Ishikawa (cell line): ENCODE data around the gene RND3.

Experiments
- CEBPB ChIP-seq: IDR thresholded peaks from 2 replicates; pipeline ENCODE4 v1.6.1; 2012
- CREB1 ChIP-seq: IDR thresholded peaks from 2 replicates; pipeline ENCODE4 v1.6.1; 2012; ENCODE audit warnings: low read depth
- EGR1 ChIP-seq: IDR thresholded peaks from 2 replicates; pipeline ENCODE4 v1.6.1; 2012
- EP300 ChIP-seq: IDR thresholded peaks from 2 replicates; pipeline ENCODE4 v1.6.1; 2012; ENCODE audit warnings: borderline replicate concordance
- FOXM1 ChIP-seq: IDR thresholded peaks from 2 replicates; pipeline ENCODE4 v1.6.1; 2012; ENCODE audit warnings: low read depth, borderline replicate concordance
- NFIC ChIP-seq: IDR thresholded peaks from 2 replicates; pipeline ENCODE4 v1.6.1; 2012
- RAD21 ChIP-seq: IDR thresholded peaks from 2 replicates; pipeline ENCODE4 v1.6.1; 2012; ENCODE audit warnings: low read depth
- TAF1 ChIP-seq: IDR thresholded peaks from 2 replicates; pipeline ENCODE4 v1.6.1; 2012; ENCODE audit warnings: low read depth, mild to moderate bottlenecking
- TCF12 ChIP-seq: IDR thresholded peaks from 2 replicates; pipeline ENCODE4 v1.6.1; 2012; ENCODE audit warnings: low read depth
- TEAD4 ChIP-seq: IDR thresholded peaks from 2 replicates; pipeline ENCODE4 v1.6.1; 2012
- YY1 ChIP-seq: IDR thresholded peaks from 2 replicates; pipeline ENCODE4 v1.6.1; 2012; ENCODE audit warnings: low read depth
- ZBTB7A ChIP-seq: IDR thresholded peaks from 2 replicates; pipeline ENCODE4 v1.6.1; 2012; ENCODE audit warnings: low read depth
- TF ChIP-seq, protein P1 (sequence below): IDR thresholded peaks from 2 replicates; pipeline ENCODE4 v1.6.1; 2012
- TF ChIP-seq, protein P2 (sequence below): IDR thresholded peaks from 2 replicates; pipeline ENCODE4 v1.6.1; 2012
- TF ChIP-seq, protein P3 (sequence below): IDR thresholded peaks from 2 replicates; pipeline ENCODE4 v1.6.1; 2012; ENCODE audit warnings: low read depth, mild to moderate bottlenecking

RND3 gene

DNA sequence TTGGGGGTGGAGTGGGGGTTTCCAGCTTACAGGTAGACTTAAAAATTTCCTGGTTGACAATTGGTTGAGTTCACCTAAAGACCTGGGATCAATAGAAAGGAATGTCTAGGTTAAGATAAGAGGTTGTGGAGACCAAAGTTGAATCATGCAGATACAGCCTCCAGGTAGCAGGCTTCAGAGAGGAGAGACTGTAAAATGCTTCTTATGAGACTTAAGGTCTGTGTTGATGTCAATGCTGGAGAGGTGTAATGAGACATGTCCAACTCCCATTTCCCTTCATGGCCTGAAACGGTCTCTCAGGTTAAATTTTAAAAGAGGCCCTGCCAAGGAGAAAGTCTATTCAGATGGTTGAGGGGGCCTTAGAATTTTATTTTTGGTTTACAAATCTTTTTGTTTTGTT lies 38.5 kb upstream of the RND3 start:
- TF ChIP-seq, protein P1, sequence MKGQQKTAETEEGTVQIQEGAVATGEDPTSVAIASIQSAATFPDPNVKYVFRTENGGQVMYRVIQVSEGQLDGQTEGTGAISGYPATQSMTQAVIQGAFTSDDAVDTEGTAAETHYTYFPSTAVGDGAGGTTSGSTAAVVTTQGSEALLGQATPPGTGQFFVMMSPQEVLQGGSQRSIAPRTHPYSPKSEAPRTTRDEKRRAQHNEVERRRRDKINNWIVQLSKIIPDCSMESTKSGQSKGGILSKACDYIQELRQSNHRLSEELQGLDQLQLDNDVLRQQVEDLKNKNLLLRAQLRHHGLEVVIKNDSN, result no peak
- TF ChIP-seq TAF1 (no peak), EP300 (no peak), FOXM1 (no peak), ZBTB7A (no peak), TEAD4 (no peak), RAD21 (no peak), EGR1 (no peak), CEBPB (no peak), TCF12 (no peak)
- TF ChIP-seq, protein P2, sequence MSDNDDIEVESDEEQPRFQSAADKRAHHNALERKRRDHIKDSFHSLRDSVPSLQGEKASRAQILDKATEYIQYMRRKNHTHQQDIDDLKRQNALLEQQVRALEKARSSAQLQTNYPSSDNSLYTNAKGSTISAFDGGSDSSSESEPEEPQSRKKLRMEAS, result no peak
- TF ChIP-seq, protein P3, sequence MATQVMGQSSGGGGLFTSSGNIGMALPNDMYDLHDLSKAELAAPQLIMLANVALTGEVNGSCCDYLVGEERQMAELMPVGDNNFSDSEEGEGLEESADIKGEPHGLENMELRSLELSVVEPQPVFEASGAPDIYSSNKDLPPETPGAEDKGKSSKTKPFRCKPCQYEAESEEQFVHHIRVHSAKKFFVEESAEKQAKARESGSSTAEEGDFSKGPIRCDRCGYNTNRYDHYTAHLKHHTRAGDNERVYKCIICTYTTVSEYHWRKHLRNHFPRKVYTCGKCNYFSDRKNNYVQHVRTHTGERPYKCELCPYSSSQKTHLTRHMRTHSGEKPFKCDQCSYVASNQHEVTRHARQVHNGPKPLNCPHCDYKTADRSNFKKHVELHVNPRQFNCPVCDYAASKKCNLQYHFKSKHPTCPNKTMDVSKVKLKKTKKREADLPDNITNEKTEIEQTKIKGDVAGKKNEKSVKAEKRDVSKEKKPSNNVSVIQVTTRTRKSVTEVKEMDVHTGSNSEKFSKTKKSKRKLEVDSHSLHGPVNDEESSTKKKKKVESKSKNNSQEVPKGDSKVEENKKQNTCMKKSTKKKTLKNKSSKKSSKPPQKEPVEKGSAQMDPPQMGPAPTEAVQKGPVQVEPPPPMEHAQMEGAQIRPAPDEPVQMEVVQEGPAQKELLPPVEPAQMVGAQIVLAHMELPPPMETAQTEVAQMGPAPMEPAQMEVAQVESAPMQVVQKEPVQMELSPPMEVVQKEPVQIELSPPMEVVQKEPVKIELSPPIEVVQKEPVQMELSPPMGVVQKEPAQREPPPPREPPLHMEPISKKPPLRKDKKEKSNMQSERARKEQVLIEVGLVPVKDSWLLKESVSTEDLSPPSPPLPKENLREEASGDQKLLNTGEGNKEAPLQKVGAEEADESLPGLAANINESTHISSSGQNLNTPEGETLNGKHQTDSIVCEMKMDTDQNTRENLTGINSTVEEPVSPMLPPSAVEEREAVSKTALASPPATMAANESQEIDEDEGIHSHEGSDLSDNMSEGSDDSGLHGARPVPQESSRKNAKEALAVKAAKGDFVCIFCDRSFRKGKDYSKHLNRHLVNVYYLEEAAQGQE, result no peak

DNA sequence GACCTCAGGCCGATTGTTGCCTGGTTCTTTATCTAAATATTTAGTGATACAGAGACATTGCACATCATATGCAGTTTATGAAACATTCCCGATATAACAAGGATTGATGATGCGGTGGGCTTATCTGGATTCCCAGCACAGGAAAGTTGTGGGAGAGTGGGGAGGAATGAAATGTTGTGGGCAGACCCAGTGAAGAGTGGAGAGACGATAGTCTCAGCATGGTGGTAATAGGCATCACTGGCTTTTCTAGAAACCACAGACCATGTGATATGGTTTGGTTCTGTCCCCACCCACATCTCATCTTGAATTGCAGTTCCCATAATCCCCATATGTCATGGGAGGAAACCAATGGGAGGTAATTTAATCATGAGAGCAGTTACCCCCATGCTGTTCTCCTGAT lies 34.8 kb upstream of the RND3 start:
- TF ChIP-seq, protein P1, result no peak
- TF ChIP-seq FOXM1 (no peak), TCF12 (no peak)

DNA sequence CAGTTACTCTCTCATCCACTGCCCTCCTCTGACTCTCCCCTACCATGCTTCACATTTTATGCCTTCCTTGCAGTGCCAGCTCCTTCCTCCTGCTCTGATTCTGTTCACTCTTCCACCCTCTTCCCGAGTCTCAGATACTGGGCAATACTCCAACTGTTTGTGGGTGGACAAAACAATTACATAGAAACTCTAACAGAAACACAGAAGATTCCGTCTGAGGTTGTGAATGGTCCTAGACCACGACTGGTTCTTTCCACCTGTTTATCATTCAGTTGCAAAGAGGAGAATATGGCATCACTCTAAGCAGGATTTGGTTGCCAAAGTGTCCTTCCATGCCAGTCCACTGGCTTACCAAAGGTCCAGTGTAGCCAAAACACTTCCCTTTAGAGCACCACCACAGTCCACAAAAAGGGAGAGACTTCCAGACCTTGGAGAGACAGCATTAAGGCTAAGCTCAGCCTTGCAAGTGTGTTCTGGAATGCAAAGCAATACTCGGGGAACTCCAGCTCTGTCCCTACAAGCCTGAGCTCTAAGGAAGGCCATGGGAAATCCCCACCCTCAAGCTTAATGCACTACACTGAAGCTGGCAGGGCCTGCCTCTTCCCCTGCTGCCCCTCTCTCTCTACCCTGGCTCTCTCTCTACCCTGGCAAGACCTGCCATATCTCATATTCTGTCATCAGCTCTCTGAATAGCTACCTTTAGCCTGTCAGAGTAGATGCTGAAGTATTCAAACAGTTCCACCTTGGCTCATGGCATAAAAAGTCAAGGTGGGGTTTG lies 33.6 kb upstream of the RND3 start:
- TF ChIP-seq CEBPB (no peak), YY1 (no peak), TCF12 (no peak), FOXM1 (no peak), ZBTB7A (no peak), EP300 (no peak), TEAD4 (no peak), CREB1 (no peak), EGR1 (no peak), TAF1 (no peak), RAD21 (no peak), NFIC (no peak)
- TF ChIP-seq, protein P2, result no peak
- TF ChIP-seq, protein P3, result no peak
- TF ChIP-seq, protein P1, result no peak

DNA sequence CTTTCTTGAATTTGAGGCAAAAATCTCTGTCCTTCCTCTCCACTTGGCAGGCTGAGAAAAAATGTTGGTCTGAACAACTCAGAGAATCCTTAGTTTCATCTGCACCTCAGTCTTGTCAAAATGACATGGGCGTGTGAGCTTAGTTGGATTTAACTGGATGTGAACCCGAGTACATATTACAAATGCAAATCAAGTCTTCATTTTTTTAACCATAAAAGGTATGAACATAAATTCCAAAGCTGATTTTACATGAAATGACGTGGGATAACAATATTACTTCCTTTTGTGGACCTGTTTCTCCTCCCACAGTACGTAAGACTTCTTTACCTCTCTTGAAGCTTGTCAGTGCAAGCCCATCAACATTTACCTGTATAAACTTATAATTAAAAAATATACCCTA lies 32.6 kb upstream of the RND3 start:
- no peak for TF ChIP-seq FOXM1
- no peak for TF ChIP-seq EP300
- TF ChIP-seq TEAD4, result no peak

DNA sequence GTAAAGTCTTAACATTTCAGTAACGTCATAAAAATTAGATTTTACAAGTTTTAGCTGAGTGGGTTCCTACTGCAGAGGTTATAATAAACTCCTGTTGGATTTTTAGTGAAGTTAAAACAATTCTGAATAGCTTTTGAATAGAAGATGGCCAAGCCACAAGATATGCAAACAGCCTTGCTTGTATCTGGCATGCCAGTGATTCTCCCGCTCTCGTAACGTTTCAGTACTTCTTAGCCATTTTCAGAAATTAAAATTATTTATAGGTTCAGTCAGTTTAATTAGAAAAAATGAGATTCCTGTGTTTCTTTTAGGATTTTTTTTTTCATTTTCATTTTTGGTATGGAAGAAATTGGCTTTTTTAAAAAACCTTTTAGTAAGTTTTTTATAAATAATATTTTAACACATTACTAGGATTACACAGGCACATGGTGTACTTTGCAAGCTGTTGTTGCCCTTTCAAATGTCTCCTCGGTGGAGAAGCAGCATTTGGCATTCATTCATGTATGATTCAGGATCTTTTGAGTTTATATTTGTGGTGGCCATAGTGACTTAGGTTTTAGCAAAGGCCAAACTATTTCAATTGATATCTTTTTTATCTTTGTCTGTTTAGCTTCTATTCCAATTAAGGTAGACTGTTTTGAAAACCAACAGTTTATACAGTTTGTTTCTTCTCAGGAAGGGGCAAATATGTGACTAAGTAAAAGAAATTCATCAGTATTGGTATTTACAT lies 30.6 kb upstream of the RND3 start:
- TF ChIP-seq RAD21 (no peak), FOXM1 (no peak), EP300 (no peak), YY1 (no peak), TAF1 (no peak), CEBPB (no peak), CREB1 (no peak), TEAD4 (no peak), NFIC (no peak)
- TF ChIP-seq, protein P1, result no peak
- TF ChIP-seq, protein P3, result no peak
- TF ChIP-seq, protein P2, result no peak
